BJ (cell line): ENCODE measurements around the gene LIF. TPM values are rescaled to one million over a fixed set of nuclear protein-coding genes. Genes with fewer than 3 reads are reported as not detected.

Experiments
- CTCF ChIA-PET: fragments of 350-600 bp; formaldehyde crosslinking; extraction: SDS; loops from one replicate; lab custom pipeline; 2021; ENCODE audit warnings: antibody characterized with exemption, inconsistent platforms; lab: Yijun Ruan, JAX
- POLR2A ChIA-PET: fragments of 300-600 bp; sonication (Branson Sonifier 250); formaldehyde crosslinking; extraction: SDS; loops from one replicate; lab custom pipeline; 2021; ENCODE audit warnings: antibody characterized with exemption; lab: Charles Lee
- DNase-seq: peaks from one replicate; pipeline ENCODE4 v3.0.0-alpha.2; 2011; ENCODE audit warnings: low read depth
- H3K27me3 ChIP-seq: 2 replicates; pipeline ENCODE4 v1.6.0; 2011; ENCODE audit warnings: low read length; ENCODE audit not compliant: control insufficient read depth, insufficient read depth
- H3K36me3 ChIP-seq: 2 replicates; pipeline ENCODE4 v1.5.1; 2011; ENCODE audit warnings: low read length; ENCODE audit not compliant: control insufficient read depth, insufficient read depth
- H3K4me3 ChIP-seq: 2 replicates; pipeline ENCODE4 v1.5.1; 2011; ENCODE audit warnings: low read depth, mild to moderate bottlenecking, control low read depth, low read length
- polyA plus RNA-seq: library from polyadenylated mRNA; depleted of rRNA; stranded (reverse); fragments of >200 nt; gene quantifications from 2 replicates; pipeline ENCODE4 v1.2.3, GENCODE V29; 2011; rRNA removed
- TF ChIP-seq, protein P1 (sequence below): IDR thresholded peaks from 2 replicates; pipeline ENCODE4 v1.5.1; 2011; ENCODE audit warnings: low read depth, mild to moderate bottlenecking, control low read depth, inconsistent platforms, low read length, moderate library complexity; ENCODE audit not compliant: insufficient read depth

LIF gene
- polyA plus RNA-seq, 1 experiment = 5.8 TPM

DNA sequence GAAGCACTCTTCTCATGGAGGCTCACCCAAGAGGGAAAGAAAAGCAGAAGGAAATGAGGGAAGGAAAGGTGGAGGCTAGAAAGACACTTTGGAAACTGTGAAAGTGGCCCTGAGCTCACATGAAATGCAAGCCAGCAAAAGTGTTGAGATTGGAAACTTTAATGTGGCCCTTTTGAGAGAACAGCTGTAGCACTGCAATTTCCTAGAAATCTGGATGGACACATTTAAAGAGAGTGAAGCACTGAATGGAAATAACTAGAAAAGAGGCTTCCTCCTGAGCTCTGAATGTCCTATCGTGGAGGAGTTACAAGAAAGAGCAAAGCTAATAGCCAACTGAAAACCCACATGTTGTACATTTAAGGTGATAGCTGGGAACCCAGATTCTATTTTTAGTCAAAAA lies 56.0 kb downstream of the LIF start:
- TF ChIP-seq, protein P1, sequence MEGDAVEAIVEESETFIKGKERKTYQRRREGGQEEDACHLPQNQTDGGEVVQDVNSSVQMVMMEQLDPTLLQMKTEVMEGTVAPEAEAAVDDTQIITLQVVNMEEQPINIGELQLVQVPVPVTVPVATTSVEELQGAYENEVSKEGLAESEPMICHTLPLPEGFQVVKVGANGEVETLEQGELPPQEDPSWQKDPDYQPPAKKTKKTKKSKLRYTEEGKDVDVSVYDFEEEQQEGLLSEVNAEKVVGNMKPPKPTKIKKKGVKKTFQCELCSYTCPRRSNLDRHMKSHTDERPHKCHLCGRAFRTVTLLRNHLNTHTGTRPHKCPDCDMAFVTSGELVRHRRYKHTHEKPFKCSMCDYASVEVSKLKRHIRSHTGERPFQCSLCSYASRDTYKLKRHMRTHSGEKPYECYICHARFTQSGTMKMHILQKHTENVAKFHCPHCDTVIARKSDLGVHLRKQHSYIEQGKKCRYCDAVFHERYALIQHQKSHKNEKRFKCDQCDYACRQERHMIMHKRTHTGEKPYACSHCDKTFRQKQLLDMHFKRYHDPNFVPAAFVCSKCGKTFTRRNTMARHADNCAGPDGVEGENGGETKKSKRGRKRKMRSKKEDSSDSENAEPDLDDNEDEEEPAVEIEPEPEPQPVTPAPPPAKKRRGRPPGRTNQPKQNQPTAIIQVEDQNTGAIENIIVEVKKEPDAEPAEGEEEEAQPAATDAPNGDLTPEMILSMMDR = no peak
- Histone ChIP-seq H3K36me3 (no peaks in the 10 kb centered on the region), H3K27me3 (no peaks in the 10 kb centered on the region), H3K4me3 (no peak overlapping the region)
- DNase-seq = no peak
- POLR2A ChIA-PET = no interaction called here
- CTCF ChIA-PET = interaction anchor here (0.7 to 1.3 kb wide), 4 partner anchors 12 to 565 kb away, joined by 3 to 4 read pairs (median 3); no protein-coding TSS in a partner anchor

Other genes starting within 250 kb of the LIF start
- not detected in 2 replicates for gene HORMAD2, start 166.3 kb downstream of the LIF start, polyA plus RNA-seq
- gene OSM, start 20.1 kb upstream of the LIF start, polyA plus RNA-seq = not detected in 2 replicates
- gene CASTOR1, start 42.7 kb upstream of the LIF start, polyA plus RNA-seq = 7.7 and 16.4 TPM in 2 replicates
- 13.6 and 22.1 TPM in 2 replicates for gene TBC1D10A, start 80.2 kb upstream of the LIF start, polyA plus RNA-seq
- 43.2 and 66.8 TPM in 2 replicates for gene SF3A1, start 110.1 kb upstream of the LIF start, polyA plus RNA-seq
- gene CCDC157, start 110.2 kb upstream of the LIF start, polyA plus RNA-seq = 1.3 and 1.6 TPM in 2 replicates
- gene RNF215, start 140.7 kb upstream of the LIF start, polyA plus RNA-seq = 11.1 and 15.8 TPM in 2 replicates
- 20.1 and 22.8 TPM in 2 replicates for gene SEC14L2, start 150.3 kb upstream of the LIF start, polyA plus RNA-seq
- 4.9 and 8.3 TPM in 2 replicates for gene MTFP1, start 179.0 kb upstream of the LIF start, polyA plus RNA-seq
- not detected in 2 replicates for gene SEC14L3, start 225.3 kb upstream of the LIF start, polyA plus RNA-seq